Measurements from ENCODE around the gene ASB7. TPM values are rescaled to one million over a fixed set of nuclear protein-coding genes. Genes with fewer than 3 reads are reported as not detected.
A peak's percentile ranks its signal among the peaks of the same experiment; 100 is the strongest.

The ASB7 gene
- total and polyA plus RNA-seq, 4 donors = 3.3 to 18.3 (median 10.9) TPM

DNA sequence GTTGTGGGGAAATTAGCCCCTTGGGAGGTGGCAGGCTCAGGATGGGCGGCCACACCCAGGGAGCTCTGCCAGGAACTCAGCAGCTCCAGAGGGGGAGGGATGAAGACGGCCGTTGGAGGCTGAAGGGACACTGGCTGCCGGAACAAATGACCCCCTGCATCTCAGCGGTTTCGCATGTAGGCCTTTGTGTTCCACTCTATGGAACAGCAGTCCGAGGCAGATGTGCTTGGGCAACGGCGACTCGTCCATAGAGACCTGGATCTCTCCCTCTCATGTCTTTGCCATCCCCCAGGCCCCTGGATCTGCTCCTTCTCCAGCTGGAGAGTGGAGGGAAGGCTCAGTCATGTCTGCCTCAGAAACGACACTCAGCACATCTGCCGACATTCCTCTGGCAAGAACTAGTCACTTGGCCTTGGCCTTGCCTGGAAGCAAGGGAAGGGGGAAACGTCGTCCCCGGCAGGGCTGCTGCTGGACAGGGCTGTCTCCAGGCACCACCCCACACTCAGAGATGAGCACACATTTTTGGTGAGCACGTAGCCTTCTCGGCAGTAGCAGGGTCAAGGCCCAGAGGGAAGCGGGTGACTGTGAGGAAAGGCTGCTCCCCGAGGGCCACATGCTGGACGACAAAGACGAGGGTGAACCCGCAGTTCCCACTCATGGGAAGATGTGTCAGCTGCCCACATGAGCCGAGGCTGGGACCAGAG, 83.8 kb downstream of the ASB7 start:
- H3K4me3 ChIP-seq = no peak overlapping the region
- H3K9me3 ChIP-seq (ENCODE audit: control insufficient read depth in 4 of 4, insufficient read depth in 3 of 4, low read length in 3 of 4) = peaks cover 0 to 2% (median 0%) of the 10 kb centered on the region in 4 donors
- TF ChIP-seq, protein P1, sequence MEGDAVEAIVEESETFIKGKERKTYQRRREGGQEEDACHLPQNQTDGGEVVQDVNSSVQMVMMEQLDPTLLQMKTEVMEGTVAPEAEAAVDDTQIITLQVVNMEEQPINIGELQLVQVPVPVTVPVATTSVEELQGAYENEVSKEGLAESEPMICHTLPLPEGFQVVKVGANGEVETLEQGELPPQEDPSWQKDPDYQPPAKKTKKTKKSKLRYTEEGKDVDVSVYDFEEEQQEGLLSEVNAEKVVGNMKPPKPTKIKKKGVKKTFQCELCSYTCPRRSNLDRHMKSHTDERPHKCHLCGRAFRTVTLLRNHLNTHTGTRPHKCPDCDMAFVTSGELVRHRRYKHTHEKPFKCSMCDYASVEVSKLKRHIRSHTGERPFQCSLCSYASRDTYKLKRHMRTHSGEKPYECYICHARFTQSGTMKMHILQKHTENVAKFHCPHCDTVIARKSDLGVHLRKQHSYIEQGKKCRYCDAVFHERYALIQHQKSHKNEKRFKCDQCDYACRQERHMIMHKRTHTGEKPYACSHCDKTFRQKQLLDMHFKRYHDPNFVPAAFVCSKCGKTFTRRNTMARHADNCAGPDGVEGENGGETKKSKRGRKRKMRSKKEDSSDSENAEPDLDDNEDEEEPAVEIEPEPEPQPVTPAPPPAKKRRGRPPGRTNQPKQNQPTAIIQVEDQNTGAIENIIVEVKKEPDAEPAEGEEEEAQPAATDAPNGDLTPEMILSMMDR (IDR thresholded peaks at IDR 0.05; ENCODE audit: control extremely low read depth, extremely low read depth) = no peak
- H3K27ac ChIP-seq (ENCODE audit: low read depth in 1 of 2, low read length in 1 of 2) = no peak overlapping the region
- no peaks in the 10 kb centered on the region for H3K36me3 ChIP-seq (ENCODE audit: control insufficient read depth in 4 of 4, insufficient read depth in 4 of 4, low read length in 4 of 4)
- H3K4me1 ChIP-seq (ENCODE audit: control insufficient read depth in 5 of 5, insufficient read depth in 5 of 5, low read length in 5 of 5) = peaks cover 0 to 7% (median 2%) of the 10 kb centered on the region in 5 donors
- DNase-seq (no peak), ATAC-seq (ENCODE audit: insufficient read depth, low FRiP score) (no peak)
- no peak overlapping the region for H3K9ac ChIP-seq (ENCODE audit: insufficient read depth in 1 of 2, low read length in 2 of 2)
- WGBS, 2 donors = 79 to 89% methylated on average over 23 of the region's 23 CpGs
- peaks cover 0 to 2% (median 0%) of the 10 kb centered on the region in 3 donors for H3K27me3 ChIP-seq (ENCODE audit: control insufficient read depth in 3 of 3, insufficient read depth in 3 of 3, low read length in 2 of 3)

- Histone ChIP-seq H3K4me3 (no peak overlapping the region), H3K9me3 (ENCODE audit: control insufficient read depth in 4 of 4, insufficient read depth in 3 of 4, low read length in 3 of 4) (no peaks in the 10 kb centered on the region), H3K4me1 (ENCODE audit: control insufficient read depth in 5 of 5, insufficient read depth in 5 of 5, low read length in 5 of 5) (peaks cover 0 to 7% (median 2%) of the 10 kb centered on the region in 5 donors), H3K9ac (ENCODE audit: insufficient read depth in 1 of 2, low read length in 2 of 2) (no peak overlapping the region), H3K27ac (ENCODE audit: low read depth in 1 of 2, low read length in 1 of 2) (no peak overlapping the region), H3K27me3 (ENCODE audit: control insufficient read depth in 3 of 3, insufficient read depth in 3 of 3, low read length in 2 of 3) (peaks cover 0 to 2% (median 0%) of the 10 kb centered on the region in 3 donors), H3K36me3 (ENCODE audit: control insufficient read depth in 4 of 4, insufficient read depth in 4 of 4, low read length in 4 of 4) (no peaks in the 10 kb centered on the region)
- TF ChIP-seq, protein P1 (IDR thresholded peaks at IDR 0.05; ENCODE audit: control extremely low read depth, extremely low read depth) = no peak
- ATAC-seq (ENCODE audit: insufficient read depth, low FRiP score) = no peak
- 90 to 95% methylated on average over 15 of the region's 15 CpGs for WGBS, 2 donors
- no peak for DNase-seq
These were observed 84.5 kb downstream of the ASB7 start for GRCh38 chr15:100686725-100687473.

- Histone ChIP-seq H3K4me1 (ENCODE audit: control insufficient read depth in 5 of 5, insufficient read depth in 5 of 5, low read length in 5 of 5) (peaks cover 0 to 7% (median 2%) of the 10 kb centered on the region in 5 donors), H3K27ac (ENCODE audit: low read depth in 1 of 2, low read length in 1 of 2) (no peak overlapping the region), H3K9ac (ENCODE audit: insufficient read depth in 1 of 2, low read length in 2 of 2) (no peak overlapping the region), H3K27me3 (ENCODE audit: control insufficient read depth in 3 of 3, insufficient read depth in 3 of 3, low read length in 2 of 3) (peaks cover 0 to 2% (median 0%) of the 10 kb centered on the region in 3 donors), H3K4me3 (no peak overlapping the region), H3K36me3 (ENCODE audit: control insufficient read depth in 4 of 4, insufficient read depth in 4 of 4, low read length in 4 of 4) (no peaks in the 10 kb centered on the region), H3K9me3 (ENCODE audit: control insufficient read depth in 4 of 4, insufficient read depth in 3 of 4, low read length in 3 of 4) (no peaks in the 10 kb centered on the region)
- TF ChIP-seq, protein P1 (IDR thresholded peaks at IDR 0.05; ENCODE audit: control extremely low read depth, extremely low read depth) = no peak
- 63 to 71% methylated on average over 11 of the region's 11 CpGs for WGBS, 2 donors
- DNase-seq (peak in 2 of 3 donors; percentile 29 to 40), ATAC-seq (ENCODE audit: insufficient read depth, low FRiP score) (peak; percentile 61)
These were observed 85.3 kb downstream of the ASB7 start for GRCh38 chr15:100687582-100688141.
